Hematopoietic multipotent progenitor cell treated with erythropoietin and hydrocortisone succinate and interleukin-3 and kit ligand, for 4 days (in vitro differentiated cells): Measurements from ENCODE around the gene APBA1.

ENCODE experiments used
- DNase-seq: peaks from one replicate; pipeline ENCODE4 v3.0.0-alpha.2; 2015

APBA1 gene

GRCh38 chr9:69655065-69655464, 17.1 kb downstream of the APBA1 start:
- DNase-seq: peak; percentile 9

GRCh38 chr9:69653261-69653660, 18.9 kb downstream of the APBA1 start:
- no peak for DNase-seq

- no peak for DNase-seq
Observed at GRCh38 chr9:69649566-69650250, 22.5 kb downstream of the APBA1 start.

GRCh38 chr9:69647804-69648203, 24.4 kb downstream of the APBA1 start:
- no peak for DNase-seq

GRCh38 chr9:69646810-69647209, 25.4 kb downstream of the APBA1 start:
- DNase-seq: no peak

GRCh38 chr9:69645488-69645887, 26.7 kb downstream of the APBA1 start:
- no peak for DNase-seq

GRCh38 chr9:69643098-69643497, 29.1 kb downstream of the APBA1 start:
- no peak for DNase-seq

- DNase-seq: no peak
Observed at GRCh38 chr9:69637817-69638200, 34.4 kb downstream of the APBA1 start.

- no peak for DNase-seq
Observed at GRCh38 chr9:69637193-69637816, 34.9 kb downstream of the APBA1 start.

GRCh38 chr9:69633716-69634115, 38.5 kb downstream of the APBA1 start:
- DNase-seq: no peak

GRCh38 chr9:69632768-69633167, 39.4 kb downstream of the APBA1 start:
- no peak for DNase-seq

- no peak for DNase-seq
Observed at GRCh38 chr9:69627281-69627680, 44.9 kb downstream of the APBA1 start.

- no peak for DNase-seq
Observed at GRCh38 chr9:69623276-69623675, 48.9 kb downstream of the APBA1 start.

- no peak for DNase-seq
Observed at GRCh38 chr9:69622676-69623075, 49.5 kb downstream of the APBA1 start.

GRCh38 chr9:69621730-69622460, 50.3 kb downstream of the APBA1 start:
- DNase-seq: no peak

- no peak for DNase-seq
Observed at GRCh38 chr9:69620731-69621130, 51.4 kb downstream of the APBA1 start.

GRCh38 chr9:69619233-69619632, 52.9 kb downstream of the APBA1 start:
- DNase-seq: no peak

- DNase-seq: no peak
Observed at GRCh38 chr9:69617006-69617405, 55.2 kb downstream of the APBA1 start.

GRCh38 chr9:69615880-69616279, 56.3 kb downstream of the APBA1 start:
- peak; percentile 7 for DNase-seq

- no peak for DNase-seq
Observed at GRCh38 chr9:69611221-69611620, 61.0 kb downstream of the APBA1 start.

GRCh38 chr9:69609156-69609555, 63.0 kb downstream of the APBA1 start:
- DNase-seq: no peak

GRCh38 chr9:69606089-69606488, 66.1 kb downstream of the APBA1 start:
- no peak for DNase-seq

- no peak for DNase-seq
Observed at GRCh38 chr9:69605406-69605805, 66.8 kb downstream of the APBA1 start.

- DNase-seq: no peak
Observed at GRCh38 chr9:69604568-69605219, 67.5 kb downstream of the APBA1 start.
